GM10248 (cell line): Measurements from ENCODE around the gene KCTD10.

Source experiments
- CTCF ChIA-PET: fragments of 300-600 bp; sonication (Branson Sonifier 250); formaldehyde crosslinking; extraction: SDS; loops from one replicate; lab custom pipeline; 2021; ENCODE audit warnings: antibody characterized with exemption; lab: Yijun Ruan, JAX
- POLR2A ChIA-PET: fragments of 350-650 bp; sonication (Branson Sonifier 250); formaldehyde crosslinking; extraction: SDS; loops from one replicate; lab custom pipeline; 2020; ENCODE audit warnings: antibody characterized with exemption; lab: Yijun Ruan, JAX
- DNase-seq: peaks from one replicate; pipeline ENCODE4 v3.0.0; 2012; ENCODE audit errors: extremely low spot score
- TF ChIP-seq, protein P1 (sequence below): IDR thresholded peaks from 2 replicates; pipeline ENCODE4 v1.5.1; 2012; ENCODE audit warnings: mild to moderate bottlenecking, low read depth; ENCODE audit errors: extremely low read depth, missing control alignments, control extremely low read depth

KCTD10 gene

DNA sequence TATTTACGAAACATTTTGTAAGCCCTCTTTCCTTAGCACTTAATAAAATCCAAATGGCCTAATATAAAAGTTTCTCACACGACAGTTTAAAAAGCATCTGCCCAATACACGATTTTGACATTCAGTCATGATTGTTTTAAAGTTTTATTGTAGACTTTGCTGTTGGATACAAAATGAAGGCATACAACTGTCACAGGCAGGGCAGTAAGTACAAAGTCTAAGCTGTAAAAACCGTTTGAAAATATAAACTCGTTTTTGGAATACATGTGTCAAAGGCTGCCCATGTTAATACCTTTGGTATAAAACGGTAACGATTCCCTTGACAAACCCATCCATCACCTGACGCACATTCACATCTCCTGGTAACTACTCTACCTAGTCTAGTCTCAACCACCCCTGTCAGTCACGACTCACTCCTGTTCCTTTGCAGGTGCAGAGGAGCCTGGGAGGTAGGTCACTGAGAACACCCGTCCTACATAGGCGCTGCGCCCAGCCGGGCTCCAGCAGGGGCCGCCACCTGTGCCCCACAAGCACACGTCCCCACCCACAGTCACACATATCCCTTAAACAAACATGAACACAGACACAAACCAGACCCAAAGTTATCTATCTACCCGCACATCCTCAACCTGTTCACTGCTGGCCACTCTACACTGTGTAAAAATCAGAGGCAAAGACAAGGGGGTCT is 27.1 kb downstream of the KCTD10 start:
- TF ChIP-seq, protein P1, sequence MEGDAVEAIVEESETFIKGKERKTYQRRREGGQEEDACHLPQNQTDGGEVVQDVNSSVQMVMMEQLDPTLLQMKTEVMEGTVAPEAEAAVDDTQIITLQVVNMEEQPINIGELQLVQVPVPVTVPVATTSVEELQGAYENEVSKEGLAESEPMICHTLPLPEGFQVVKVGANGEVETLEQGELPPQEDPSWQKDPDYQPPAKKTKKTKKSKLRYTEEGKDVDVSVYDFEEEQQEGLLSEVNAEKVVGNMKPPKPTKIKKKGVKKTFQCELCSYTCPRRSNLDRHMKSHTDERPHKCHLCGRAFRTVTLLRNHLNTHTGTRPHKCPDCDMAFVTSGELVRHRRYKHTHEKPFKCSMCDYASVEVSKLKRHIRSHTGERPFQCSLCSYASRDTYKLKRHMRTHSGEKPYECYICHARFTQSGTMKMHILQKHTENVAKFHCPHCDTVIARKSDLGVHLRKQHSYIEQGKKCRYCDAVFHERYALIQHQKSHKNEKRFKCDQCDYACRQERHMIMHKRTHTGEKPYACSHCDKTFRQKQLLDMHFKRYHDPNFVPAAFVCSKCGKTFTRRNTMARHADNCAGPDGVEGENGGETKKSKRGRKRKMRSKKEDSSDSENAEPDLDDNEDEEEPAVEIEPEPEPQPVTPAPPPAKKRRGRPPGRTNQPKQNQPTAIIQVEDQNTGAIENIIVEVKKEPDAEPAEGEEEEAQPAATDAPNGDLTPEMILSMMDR = no peak
- POLR2A ChIA-PET = no interaction called here
- no peak for DNase-seq
- CTCF ChIA-PET = interaction anchor here (1.2 to 1.7 kb wide), 4 partner anchors 13 to 22 kb away, joined by 3 to 5 read pairs (median 4); no protein-coding TSS in a partner anchor

DNA sequence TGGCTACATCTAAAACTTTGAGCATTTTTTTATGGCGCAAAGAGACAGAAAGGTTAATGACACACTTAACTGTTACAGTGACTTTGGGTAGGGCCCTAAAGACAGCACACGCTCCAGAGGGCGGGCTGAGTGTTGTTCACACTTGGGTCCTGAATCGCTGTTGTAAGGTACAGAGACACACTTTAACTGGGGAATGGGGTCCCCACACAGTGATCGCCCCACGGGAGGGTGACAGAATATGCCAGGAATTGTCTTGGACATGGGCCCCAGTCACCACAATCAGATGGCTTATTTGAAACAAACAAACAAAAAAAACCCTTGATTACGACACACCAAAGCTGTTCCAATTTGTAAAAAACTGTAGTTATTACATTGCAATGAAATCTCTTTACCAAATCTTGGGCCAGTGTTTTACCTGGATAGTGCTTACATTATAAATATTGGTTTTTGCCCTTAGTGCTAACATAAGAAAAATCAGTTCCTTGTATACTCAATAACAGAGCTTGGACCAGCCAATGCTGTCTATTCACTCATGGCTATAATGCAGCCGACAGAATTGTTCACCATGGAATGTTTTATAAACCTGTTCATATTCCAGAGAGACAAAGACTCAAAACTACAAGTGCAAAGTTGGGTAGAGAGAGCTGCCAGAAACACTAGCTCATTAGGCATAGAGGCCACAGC is 28.3 kb downstream of the KCTD10 start:
- TF ChIP-seq, protein P1 = no peak
- ChIA-PET POLR2A (no interaction called here), CTCF (interaction anchor here (1.2 to 1.7 kb wide), 3 partner anchors 12 to 21 kb away, joined by 3 to 5 read pairs (median 5); no protein-coding TSS in a partner anchor)
- DNase-seq = no peak

DNA sequence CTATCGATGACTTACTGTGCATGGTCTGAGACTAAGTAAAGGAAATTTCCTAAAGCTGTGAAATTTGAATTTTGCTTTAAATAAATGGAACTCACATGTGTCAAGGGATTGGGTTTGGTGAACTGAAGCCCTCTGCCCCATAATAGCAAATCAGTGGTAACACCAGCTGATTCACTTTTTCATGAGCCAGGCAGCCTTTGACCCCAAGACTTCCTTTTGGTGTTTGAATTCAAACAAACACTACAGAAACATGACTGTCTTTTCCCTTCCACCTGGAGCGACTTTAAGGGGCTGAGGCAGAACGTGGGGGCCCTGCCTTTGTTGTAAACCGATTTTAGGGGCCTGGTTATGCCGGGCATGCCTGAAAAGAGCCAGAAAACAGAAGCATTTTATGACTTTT is 28.8 kb downstream of the KCTD10 start:
- ChIA-PET POLR2A (no interaction called here), CTCF (interaction anchor here (1.2 to 2.4 kb wide), 3 partner anchors 11 to 20 kb away, joined by 3 to 6 read pairs (median 4); no protein-coding TSS in a partner anchor)
- DNase-seq = no peak
- TF ChIP-seq, protein P1 = no peak

DNA sequence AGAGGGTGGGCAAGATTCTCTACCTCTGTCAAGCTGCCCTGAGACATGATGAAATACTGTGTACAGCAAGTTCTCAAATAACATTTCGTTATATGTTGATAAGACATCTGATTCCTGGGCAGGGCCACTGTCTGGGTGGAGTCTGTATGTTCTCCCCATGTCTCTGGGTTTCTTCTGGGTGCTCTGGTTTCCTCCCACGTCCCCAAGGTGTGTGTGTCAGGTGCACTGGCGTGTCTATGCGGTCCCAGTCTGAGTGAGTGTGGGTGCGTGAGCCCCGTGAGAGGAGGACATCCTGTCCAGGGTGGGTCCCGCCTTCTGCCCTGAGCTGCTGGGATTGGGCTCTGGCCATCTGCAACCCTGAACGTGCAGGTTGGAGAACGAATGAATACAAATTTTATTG is 29.6 kb downstream of the KCTD10 start:
- POLR2A ChIA-PET = no interaction called here
- CTCF ChIA-PET = interaction anchor here (1.2 to 2.4 kb wide), 3 partner anchors 11 to 19 kb away, joined by 3 to 6 read pairs (median 4); no protein-coding TSS in a partner anchor
- no peak for DNase-seq
- TF ChIP-seq, protein P1 = no peak

DNA sequence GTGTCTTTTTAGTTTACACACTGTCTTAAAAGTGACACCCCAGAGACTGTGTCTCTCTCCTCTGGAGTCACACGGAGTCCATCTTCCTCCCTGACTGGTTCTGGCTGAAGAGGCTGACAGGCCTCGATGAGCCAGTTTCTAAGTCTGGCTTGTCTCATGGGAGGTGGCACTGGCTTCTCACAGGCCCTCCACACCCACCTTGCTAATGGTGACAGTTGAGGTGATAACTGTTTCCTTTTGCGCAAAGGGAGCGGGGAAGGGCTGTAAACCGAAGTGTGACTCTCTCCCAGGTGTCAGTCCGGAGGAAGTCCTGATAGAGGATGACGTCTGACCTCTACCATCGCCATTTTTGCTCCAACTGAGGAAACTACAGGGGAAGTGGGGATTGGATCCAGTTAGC is 30.2 kb downstream of the KCTD10 start:
- ChIA-PET CTCF (interaction anchor here (1.2 to 2.4 kb wide), 3 partner anchors 10 to 18 kb away, joined by 3 to 6 read pairs (median 4); no protein-coding TSS in a partner anchor), POLR2A (no interaction called here)
- DNase-seq = no peak
- TF ChIP-seq, protein P1 = no peak

DNA sequence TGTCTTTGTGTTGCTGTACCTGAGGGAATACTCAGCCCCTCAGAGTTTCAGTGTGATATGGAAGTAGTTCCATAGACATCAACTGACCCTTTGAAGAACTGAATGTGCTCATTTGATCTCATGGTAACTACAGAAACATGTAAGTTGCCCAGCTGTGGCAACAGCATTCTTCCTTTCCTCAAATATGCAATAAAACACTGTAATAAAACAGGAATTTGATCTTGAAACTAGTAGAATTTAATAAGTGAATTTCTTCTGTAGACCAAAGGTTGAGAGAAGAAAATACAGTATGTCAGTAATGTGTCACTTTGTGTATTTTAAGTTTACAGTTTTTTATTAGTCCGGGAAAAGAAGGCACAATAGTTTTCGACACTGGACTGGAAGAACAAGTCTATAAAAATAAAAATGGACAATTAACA is 31.9 kb downstream of the KCTD10 start:
- DNase-seq = no peak
- ChIA-PET CTCF (interaction anchor here (1.1 kb wide), 1 partner anchor 17 kb away, joined by 4 read pairs; no protein-coding TSS in a partner anchor), POLR2A (no interaction called here)
- TF ChIP-seq, protein P1 = no peak
